GM19372 (cell line): ENCODE data around the gene SNX7.

Experiments
- ATAC-seq: cut with Tn5 transposase; IDR thresholded peaks from one replicate; pipeline ENCODE4 v1.9.1; 2021; ENCODE audit warnings: mild to moderate bottlenecking, low read depth, moderate library complexity; ENCODE audit not compliant: unreplicated experiment

Gene SNX7

DNA sequence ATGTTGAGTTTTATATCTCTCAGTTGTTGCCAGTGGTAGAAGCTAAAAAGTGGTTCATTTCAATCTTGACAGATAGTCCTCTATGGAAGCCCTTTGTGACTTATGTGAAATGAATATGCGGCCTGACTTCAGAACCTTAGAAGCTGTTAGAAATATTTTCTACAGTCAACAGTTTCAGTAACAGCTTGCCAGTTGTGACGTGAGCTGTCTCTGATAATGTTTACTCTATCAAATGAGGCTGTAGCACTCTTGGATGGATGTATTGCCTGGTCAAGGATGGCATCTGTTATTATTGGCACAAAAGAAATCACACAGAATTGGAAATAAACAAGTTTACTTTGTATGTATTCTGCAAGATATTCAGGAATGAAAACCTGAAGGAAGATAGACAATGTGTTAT, 31.9 kb downstream of the SNX7 start:
- ATAC-seq, result no peak

DNA sequence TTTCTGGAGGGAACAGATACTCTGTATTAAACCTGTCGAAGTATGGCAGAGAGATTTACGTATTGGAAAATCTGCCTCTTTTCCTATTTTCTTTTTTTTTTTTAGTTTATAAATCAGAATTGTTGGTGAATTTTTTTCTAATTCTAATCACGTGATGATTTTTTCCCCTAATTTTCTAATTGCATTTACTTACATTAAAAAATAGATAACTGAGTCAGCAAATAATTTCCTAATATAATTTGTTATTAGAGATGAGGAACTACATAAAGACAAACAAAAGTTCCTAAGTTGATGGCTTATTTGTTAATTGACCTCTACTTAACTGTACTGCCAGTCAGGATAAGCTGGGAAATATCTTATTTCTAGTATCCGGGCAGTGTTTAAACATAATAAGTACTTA, 34.6 kb downstream of the SNX7 start:
- ATAC-seq, result no peak

DNA sequence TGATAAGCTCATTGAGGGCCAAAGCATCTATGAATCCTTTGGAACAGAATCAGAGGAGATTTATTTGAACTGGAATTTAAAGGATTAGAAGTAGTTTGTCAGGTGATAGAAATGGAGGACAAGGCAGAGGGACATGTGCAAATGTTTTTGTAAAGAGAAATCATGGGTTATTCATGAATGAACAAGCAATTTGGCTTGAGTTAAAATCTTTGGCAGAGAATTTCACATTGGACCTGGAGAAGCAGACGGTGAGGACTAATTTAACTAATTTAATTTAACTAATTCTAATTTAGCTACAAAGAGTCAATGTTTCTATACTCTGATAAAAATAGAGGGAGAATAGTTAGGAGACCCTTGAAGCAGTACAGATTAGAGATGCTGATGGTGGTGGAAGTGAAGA, 36.3 kb downstream of the SNX7 start:
- no peak for ATAC-seq

DNA sequence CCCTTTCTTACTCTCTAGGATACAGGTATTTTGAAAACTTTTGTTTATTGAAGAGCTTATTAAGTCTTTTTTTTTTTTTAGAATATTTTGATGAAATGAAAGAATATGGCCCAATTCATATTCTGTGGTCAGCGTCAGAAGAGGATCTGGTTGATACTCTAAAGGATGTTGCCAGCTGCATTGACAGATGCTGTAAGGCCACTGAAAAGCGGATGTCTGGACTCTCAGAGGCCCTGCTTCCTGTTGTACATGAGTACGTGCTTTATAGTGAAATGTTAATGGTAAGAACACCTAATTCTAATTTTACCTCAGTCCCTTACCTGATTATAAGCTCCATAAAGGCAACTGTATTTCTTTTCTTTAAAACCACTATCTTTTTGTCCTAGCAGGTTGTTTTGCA, 37.1 kb downstream of the SNX7 start:
- no peak for ATAC-seq

DNA sequence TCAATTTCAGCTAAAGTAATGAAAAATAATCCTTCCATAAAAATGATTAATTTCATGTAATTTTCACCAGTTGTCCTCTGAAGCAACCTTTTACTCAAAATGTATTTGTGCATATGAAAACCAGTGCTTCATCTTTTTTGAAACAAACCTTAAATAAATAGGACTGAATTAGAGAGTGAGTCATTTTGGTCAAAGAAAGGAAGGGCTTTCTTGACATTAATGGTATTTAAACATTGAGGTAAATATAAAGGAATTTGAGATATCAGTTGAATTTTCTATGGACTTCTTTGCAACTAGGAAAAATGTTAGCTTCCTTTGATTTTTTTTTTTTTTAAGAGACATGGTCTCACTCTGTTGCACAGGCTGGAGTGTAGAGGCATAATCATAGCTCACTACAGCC, 38.7 kb downstream of the SNX7 start:
- ATAC-seq, result no peak

DNA sequence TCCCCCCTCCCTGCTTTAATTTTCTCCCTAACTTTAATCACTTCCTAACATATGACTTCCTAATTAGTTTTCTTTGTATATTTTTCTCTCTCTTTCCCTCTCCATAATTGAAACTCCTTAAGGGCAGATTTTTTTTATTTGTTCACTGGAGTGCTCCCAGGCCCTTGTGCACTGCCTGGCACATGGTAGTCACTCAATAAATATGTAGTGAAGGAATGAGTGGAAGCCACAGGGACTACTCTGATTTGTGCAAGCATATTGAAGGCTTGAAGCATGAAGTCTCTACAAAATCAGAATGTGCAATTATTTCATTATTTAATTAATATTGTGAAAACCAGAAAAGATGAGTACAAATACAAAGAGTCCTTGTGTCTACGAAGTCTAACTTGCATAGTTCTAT, 41.5 kb downstream of the SNX7 start:
- no peak for ATAC-seq

DNA sequence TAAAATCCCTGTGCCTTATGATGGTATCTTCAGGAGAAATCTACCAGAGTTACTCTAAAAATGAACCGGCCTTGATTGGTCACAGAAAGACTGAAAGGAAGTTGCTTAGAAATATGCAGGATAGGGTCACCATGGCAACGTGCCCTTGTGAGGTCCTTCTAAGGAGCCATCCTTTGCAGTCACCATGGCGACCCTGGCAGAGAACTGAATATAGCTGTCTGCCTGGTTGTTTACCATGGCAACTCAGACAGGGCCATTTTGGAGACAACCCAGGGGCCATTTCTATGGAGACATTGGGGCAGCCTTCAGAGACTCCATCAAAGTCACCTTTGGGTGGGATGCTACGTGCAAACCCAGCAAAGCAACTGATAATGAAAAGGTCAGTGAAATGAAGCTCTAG, 43.0 kb downstream of the SNX7 start:
- ATAC-seq, result no peak

DNA sequence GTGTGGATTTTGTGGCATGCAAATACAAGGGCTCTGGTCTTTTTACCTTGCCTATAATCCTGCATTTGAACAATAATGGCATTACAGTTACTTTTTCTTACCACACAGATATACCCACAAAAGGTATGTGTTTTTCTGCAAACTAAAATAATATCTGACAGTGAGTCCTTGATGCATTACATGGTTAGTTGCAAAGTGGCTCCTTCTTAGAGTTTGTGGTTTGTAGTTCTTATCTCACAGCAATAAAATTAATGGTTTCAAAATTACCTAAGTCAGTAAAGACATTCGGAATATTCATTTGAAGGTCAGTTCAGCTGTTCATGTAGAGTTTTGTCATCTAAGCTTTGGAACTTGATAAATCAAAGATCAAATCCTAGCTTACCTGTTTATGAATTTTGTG, 43.5 kb downstream of the SNX7 start:
- no peak for ATAC-seq

DNA sequence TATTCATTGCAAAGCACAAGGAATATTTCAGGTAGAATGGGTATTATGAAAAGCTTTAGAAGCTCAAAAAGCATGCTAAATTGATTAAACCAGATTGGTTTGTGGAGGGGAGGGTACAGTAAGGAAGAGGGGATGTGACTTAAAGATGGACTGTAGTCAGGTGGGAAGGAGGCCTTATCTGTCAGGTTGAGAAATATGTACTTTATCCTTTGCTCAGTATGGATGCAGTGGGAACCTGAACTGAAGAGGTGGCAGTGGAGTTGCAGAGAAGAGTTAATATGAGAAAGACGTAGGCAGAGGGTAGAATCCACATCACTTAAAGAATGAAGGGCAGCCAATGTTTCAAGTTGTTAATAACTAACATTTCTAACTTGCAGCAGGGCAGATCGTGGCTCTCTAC, 44.1 kb downstream of the SNX7 start:
- ATAC-seq, result no peak

DNA sequence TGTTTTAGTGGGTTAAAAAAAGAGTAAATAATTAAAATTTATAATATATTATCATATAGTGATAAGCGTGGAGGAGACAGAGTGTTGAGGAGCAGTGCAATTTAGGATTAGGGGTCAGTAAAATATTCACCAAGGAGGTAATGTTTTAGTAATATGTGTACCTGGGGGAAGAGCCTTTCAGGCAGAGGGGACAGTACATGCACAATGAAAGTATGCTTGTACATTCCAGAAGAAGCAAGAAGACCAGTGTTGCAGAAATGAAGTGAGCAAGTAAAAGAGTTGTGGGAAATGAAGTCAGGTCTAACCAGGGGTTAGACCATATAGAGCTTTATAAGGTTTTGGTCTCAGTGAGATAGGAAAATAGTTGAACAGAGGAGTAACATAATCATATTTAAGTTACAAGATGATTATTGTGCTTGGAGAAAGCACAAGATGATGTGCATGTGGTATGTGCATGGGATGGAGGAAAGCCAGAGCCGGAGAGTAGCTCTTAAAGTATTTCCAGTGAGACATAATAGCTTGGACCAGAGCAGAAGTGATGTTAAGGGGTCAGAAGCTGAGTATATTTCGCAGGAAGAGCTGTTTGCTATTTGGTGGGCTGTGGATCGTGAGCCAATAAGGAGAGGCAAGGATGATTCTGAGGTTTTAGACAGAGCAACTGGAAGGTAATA, 44.8 kb downstream of the SNX7 start:
- ATAC-seq, result no peak

DNA sequence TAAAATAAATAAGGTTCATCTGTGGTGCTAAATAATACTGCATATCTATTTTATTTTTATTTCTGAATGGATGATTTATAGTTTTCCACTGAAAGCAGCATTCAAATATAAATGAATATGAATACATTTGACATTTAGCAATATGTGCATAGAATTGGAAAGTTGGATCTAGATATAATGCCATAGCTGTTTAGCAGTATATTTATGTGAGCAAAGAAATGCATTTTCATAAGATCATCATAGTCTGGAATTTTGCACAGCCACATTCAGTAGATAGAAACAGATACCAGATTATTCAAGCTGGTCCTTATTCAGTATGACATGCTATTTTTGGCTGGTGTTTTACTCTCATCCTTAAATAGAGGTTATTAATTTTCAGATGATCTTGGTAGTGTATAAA, 46.0 kb downstream of the SNX7 start:
- ATAC-seq, result no peak

DNA sequence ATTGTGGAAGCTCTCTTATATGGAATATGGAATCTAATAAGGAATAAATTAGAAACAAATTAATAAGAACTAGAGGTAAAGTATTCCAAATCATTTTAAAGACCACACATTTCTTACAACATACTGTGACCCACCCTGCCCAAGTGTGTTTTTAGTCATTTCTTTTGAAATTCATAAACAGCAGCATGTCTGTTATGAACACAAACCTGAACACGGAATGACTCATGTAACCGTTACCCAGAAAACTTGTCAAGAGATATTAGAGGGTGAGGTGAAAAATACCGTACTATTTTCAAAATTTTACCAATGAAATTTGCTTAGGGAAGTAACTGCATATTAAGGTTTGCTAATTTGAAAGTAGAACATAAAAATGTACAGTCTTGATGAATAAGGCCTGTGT, 48.4 kb downstream of the SNX7 start:
- no peak for ATAC-seq

DNA sequence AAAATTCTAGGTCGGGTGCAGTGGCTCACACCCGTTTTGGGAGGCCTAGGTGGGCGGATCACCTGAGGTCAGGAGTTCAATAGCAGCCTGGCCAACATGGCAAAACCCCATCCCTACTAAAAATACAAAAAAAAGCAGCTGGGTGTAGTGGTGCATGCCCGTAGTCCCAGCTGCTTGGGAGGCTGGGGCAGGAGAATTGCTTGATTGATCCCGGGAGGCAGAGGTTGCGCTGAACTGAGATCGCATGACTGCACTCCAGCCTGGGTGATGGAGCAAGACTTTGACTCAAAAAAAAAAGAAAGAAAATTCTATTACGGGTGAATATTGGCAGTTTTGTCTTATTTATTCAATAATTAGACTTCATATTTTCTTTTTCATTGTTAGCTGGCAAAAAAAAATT, 62.1 kb downstream of the SNX7 start:
- ATAC-seq, result no peak

DNA sequence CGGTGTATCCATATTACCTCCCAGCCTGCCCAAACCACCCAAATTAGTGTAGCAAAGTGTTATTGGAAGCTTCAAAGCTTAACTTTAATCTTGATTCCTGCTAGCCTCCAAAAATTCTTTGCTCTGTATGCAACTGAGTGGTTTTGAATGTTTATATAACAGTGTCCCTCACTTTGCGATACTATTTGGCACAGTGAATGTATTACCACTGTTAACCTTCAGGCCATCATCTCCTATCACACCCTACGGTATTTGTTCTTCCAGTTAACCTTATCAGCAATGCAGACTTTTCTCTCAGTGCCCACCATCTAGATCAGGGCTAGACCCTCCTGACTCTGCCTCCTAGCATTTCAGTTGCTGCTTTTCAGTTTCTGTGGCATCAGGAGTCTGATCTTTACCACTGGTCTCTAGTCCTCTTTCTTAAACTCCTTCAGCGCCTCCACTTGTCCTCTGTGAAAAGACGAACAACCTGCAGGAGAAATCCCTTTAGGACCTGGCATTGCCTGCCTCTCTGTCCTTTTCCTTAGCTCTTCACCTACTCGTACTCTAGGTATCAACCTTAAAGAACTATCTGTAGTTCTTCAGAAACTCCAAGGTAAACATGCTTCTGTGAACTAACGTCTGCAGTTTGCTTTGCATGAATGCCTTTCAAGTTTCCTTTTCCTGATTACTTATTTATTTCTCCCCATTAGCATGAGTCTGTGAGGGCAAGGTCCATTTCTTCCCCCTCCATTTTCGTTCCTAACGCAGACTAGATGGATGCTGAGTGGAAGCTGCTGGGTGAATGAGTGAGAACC, 71.7 kb downstream of the SNX7 start:
- ATAC-seq, result no peak

DNA sequence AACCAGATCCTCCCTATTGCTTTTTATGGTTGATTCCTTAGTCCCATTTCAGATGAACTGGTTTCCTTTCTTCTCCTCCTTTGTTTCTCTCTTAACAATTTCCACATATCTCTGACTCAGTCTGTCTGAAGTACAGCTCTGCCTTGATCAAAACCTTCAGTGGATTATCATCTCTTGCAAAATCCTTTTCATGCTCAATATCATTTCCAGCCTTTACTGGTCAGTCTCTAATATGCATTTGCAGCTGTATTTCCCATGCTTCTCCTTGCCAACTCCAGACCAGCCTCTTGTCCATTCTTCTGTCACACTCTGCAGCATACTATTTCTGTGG, 72.2 kb downstream of the SNX7 start:
- no peak for ATAC-seq

DNA sequence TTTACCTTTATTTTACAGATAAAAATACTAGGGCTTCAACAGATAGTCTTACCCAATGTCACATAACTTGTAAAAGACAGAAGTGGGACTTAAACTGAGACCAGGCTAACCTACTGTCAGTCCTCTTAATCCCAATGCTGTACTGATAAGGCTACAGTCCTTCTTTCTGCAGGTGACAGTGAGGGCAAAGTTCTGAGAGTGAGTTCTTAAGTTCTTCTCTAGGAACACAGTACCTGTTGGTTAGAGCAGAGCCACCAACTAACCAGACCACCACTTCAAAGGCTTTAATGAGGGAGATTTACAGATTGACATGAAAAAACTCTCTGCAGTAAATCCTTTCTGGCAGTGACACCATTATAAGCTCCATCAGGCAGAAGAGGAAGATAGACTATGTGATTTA, 74.2 kb downstream of the SNX7 start:
- no peak for ATAC-seq

DNA sequence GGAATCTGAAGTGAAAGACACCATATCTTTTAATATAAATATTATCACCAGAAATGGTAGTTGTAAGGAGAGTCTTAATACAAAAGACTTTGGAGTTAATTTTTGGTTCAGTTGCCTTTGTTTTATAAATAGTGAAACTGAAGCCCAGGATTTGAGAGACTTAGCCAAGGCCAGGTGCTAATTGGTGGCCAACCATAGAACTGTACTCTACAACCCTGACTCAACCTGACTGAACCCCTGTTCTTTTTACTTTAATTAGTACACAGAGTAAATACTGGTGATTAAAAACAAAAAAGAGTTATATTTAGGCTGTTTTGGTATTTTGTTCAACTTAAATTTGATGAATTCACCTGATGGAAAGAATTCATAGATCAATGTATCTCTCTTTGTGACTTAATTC, 76.3 kb downstream of the SNX7 start:
- ATAC-seq, result no peak

DNA sequence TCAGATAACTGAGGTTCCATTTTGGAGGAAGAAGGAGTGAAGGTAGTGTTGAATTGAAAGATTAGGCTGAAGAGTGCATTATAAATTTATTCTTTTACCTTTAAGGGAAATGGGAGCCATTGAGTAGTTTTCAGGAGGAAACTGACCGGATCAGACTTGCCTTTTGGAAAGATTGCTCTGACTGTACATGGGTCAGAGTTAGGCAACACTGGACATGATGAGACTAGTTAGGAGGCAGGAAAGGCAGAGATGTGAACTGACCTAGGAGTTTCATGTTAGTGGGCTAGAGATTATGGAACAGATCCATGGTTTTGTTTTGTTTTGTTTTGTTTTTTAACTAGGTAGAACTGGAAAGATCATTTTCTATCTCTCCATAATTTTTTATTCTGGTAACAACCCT, 78.2 kb downstream of the SNX7 start:
- no peak for ATAC-seq

DNA sequence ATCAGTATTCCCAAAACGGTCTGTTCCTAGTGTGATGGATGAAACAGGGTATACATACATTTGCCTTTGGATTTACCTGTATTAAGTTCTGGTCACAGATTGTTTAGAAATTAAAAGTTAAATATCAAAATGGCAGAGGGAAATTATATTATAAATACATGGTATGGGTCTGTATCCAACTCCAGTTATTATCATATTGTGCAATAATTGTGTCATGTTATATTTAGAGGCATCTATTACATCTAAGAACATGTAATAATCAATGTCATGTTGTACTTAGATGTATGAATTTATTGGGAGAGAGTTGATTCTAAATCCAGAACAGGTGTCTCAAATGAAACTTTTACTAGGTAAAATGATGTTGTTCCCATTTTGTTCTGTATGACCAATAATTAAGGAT, 79.6 kb downstream of the SNX7 start:
- ATAC-seq, result no peak

DNA sequence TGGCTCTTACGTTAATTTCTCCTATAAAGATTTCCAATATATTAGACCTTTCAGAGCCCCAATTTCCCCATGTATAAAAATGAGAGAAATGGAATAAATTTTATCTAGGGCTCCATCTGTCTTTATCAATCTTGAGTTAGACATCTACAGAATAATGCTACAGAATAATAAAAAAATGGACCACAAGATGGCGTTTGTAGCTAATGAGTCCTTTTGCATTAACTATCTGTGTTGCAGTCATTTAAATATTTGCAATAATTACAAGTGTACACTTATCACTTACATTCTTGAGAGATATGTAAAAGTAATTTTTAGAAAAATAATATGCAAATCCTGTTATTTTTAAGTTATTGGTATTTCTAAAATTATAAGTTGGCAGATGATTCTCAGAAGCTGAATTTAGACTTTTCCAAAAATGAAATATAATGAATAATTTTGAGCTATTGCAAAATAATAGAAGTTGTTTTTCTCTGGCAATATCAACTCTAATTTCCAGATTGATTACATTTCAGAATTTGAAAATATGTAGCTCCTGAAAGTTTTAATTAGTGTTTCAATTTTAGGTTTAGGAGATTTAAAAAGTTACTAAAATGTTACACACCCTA, 87.7 kb downstream of the SNX7 start:
- ATAC-seq, result no peak

DNA sequence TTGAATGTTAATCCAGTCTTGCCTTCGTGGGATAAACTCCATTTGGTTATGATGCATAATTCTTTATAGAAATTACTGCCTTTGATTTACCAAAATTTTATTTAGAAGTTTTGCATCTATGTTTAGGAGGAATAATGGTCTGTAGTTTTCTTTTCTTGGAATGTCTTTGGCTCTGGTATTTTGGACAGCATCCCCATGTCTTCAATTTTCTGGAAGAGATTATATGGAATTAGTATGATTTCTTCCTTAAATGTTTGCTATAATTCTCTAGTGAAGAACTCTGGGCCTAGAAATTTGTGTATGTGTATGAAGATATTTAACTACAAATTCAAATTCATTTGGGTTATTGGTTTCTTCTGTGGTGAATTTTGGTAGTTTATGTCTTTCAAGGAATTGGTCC, 92.7 kb downstream of the SNX7 start:
- no peak for ATAC-seq

DNA sequence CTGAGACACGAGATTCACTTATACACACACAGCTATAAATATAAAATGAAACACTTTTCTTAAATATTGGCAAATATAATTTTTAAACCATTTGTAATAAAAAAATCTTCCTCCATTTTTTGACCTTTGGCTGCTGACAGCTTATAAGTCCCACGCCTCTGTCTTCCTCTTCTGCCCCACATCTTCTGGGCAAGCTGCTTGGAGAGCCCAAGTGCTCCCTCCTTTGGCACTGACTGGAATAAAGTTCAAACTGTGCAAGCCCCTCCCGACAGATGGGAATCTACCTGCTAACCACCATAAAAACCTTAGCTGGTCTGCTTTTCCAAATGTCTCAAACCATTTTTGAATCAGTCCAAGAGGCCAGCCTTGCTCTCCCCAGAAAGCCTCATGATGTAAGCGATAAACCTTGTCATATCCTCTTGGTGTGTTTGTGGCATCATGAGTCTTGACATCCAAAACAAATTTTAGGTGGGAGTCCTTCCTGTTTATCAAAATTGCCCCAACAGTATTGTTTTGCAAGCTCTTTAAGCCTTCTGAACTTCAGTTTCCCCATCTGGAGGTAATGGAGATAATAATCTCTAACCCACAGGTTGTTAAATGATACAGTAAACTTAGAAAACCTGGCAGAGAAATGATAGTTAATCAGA, 99.8 kb downstream of the SNX7 start:
- ATAC-seq, result no peak
